ENCODE measurements around the gene ZNF362.
"Not testable (repeated sequence)": the region's sequence is repeated elsewhere in the genome, so short reads cannot be mapped to it uniquely, and the experiment has no call there.

Gene ZNF362

GRCh38 chr1:33305816-33306652 is 49.7 kb downstream of the ZNF362 start:
- DNase-seq (ENCODE audit: low read depth) = no peak
- H3K4me3 ChIP-seq (ENCODE audit: low read length) = no peak overlapping the region
- TF ChIP-seq CTCF (conservative IDR thresholded peaks at IDR 0.05; ENCODE audit: low read length) = no peak

GRCh38 chr1:33306653-33307493 is 50.6 kb downstream of the ZNF362 start:
- H3K4me3 ChIP-seq (ENCODE audit: low read length) = no peak overlapping the region
- no peak for DNase-seq (ENCODE audit: low read depth)
- no peak for TF ChIP-seq CTCF (conservative IDR thresholded peaks at IDR 0.05; ENCODE audit: low read length)

- DNase-seq (ENCODE audit: low read depth) = no peak
- no peak overlapping the region for H3K4me3 ChIP-seq (ENCODE audit: low read length)
- no peak for TF ChIP-seq CTCF (conservative IDR thresholded peaks at IDR 0.05; ENCODE audit: low read length)
Measured at GRCh38 chr1:33307494-33307864, 51.2 kb downstream of the ZNF362 start.

GRCh38 chr1:33309351-33309750 is 53.1 kb downstream of the ZNF362 start:
- not testable (repeated sequence) for DNase-seq (ENCODE audit: low read depth); H3K4me3 ChIP-seq (ENCODE audit: low read length)

- no peak for DNase-seq (ENCODE audit: low read depth)
- TF ChIP-seq CTCF (conservative IDR thresholded peaks at IDR 0.05; ENCODE audit: low read length) = no peak
- no peak overlapping the region for H3K4me3 ChIP-seq (ENCODE audit: low read length)
Measured at GRCh38 chr1:33310702-33311101, 54.4 kb downstream of the ZNF362 start.

GRCh38 chr1:33311706-33312412 is 55.6 kb downstream of the ZNF362 start:
- no peak for DNase-seq (ENCODE audit: low read depth)
- no peak overlapping the region for H3K4me3 ChIP-seq (ENCODE audit: low read length)
- no peak for TF ChIP-seq CTCF (conservative IDR thresholded peaks at IDR 0.05; ENCODE audit: low read length)

- no peak for TF ChIP-seq CTCF (conservative IDR thresholded peaks at IDR 0.05; ENCODE audit: low read length)
- no peak for DNase-seq (ENCODE audit: low read depth)
- H3K4me3 ChIP-seq (ENCODE audit: low read length) = no peak overlapping the region
Measured at GRCh38 chr1:33312413-33312749, 56.1 kb downstream of the ZNF362 start.

Measured in AG10803 (cell line).